B cell (primary cell): ENCODE measurements around the gene ANKMY2.

ENCODE experiments used
- EZH2 ChIP-seq: IDR thresholded peaks from 2 replicates; pipeline ENCODE4 v1.6.1; 2012; ENCODE audit warnings: borderline replicate concordance, low read depth, mild to moderate bottlenecking, moderate library complexity, low read length; ENCODE audit not compliant: insufficient read depth, poor library complexity, severe bottlenecking
- TF ChIP-seq, protein P1 (sequence below): fragments of 200-600 bp; IDR thresholded peaks from one replicate; pipeline ENCODE4 v1.8.0; 2022; ENCODE audit warnings: antibody characterized with exemption, mild to moderate bottlenecking

DNA sequence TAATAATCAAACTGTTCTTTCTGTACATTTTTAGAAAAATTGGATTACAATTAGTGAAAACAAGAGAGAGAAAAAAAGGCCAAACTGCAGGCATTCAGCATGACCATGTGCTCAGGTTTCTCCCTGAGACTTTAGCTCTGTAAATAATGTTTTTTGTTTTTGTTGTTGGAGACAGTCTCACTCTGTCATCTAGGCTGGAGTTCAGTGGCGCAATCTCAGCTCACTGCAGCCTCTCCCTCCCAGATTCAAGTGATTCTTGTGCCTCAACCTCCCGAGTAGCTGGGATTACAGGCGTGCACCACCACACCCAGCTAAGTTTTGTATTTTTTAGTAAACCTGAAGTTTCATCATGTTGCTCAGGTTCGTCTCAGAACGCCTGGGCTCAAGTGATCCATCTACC is 23.4 kb upstream of the ANKMY2 start:
- TF ChIP-seq EZH2: no peak
- TF ChIP-seq, protein P1, sequence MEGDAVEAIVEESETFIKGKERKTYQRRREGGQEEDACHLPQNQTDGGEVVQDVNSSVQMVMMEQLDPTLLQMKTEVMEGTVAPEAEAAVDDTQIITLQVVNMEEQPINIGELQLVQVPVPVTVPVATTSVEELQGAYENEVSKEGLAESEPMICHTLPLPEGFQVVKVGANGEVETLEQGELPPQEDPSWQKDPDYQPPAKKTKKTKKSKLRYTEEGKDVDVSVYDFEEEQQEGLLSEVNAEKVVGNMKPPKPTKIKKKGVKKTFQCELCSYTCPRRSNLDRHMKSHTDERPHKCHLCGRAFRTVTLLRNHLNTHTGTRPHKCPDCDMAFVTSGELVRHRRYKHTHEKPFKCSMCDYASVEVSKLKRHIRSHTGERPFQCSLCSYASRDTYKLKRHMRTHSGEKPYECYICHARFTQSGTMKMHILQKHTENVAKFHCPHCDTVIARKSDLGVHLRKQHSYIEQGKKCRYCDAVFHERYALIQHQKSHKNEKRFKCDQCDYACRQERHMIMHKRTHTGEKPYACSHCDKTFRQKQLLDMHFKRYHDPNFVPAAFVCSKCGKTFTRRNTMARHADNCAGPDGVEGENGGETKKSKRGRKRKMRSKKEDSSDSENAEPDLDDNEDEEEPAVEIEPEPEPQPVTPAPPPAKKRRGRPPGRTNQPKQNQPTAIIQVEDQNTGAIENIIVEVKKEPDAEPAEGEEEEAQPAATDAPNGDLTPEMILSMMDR: no peak
